ENCODE measurements around the gene TRAF3IP1. TPM values are rescaled to one million over a fixed set of nuclear protein-coding genes. Genes with fewer than 3 reads are reported as not detected.

The TRAF3IP1 gene
- total and polyA plus RNA-seq, 12 donors, result 4.0 to 20.4 (median 10.4) TPM

DNA sequence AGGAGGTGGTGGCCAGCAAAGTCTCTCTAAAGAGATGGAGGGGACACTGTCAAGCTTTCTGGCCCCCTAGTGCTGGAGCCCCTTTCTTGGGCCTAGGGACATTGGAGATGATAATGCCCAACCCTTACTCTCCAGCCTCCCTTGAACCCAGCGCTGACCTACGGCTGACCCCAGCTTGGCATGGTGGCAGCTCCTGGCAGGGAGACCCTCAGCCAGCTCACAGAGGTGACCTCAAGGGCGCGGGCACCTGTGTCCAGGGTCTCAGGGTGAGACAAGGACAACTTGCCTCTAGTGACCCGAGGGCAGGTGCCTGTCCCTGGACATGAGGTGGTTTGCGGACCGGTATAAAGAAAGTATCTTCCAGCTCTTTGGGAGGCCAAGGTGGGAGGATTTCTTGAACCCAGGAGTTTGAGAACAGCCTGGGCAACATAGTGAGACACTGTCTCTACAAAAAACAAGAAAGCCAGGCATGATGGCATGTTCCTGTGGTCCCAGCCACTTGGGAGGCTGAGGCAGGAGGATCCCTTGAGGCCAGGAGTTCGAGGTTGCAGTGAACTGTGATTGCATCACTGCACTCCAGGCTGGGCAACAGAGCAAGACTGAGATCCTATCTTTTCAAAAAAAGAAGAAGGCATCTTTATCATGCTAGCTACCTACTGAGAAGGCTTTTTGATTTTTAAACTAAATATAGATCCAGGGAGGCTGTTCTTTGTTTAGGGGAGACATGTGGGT is 28.6 kb upstream of the TRAF3IP1 start:
- TF ChIP-seq, protein P1, sequence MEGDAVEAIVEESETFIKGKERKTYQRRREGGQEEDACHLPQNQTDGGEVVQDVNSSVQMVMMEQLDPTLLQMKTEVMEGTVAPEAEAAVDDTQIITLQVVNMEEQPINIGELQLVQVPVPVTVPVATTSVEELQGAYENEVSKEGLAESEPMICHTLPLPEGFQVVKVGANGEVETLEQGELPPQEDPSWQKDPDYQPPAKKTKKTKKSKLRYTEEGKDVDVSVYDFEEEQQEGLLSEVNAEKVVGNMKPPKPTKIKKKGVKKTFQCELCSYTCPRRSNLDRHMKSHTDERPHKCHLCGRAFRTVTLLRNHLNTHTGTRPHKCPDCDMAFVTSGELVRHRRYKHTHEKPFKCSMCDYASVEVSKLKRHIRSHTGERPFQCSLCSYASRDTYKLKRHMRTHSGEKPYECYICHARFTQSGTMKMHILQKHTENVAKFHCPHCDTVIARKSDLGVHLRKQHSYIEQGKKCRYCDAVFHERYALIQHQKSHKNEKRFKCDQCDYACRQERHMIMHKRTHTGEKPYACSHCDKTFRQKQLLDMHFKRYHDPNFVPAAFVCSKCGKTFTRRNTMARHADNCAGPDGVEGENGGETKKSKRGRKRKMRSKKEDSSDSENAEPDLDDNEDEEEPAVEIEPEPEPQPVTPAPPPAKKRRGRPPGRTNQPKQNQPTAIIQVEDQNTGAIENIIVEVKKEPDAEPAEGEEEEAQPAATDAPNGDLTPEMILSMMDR (IDR thresholded peaks at IDR 0.05), result no peak
- Histone ChIP-seq H3K9me3 (no peaks in the 10 kb centered on the region), H3K4me1 (peaks cover 0 to 34% (median 29%) of the 10 kb centered on the region in 9 donors), H3K27ac (no peak overlapping the region), H3K36me3 (no peaks in the 10 kb centered on the region), H3K4me3 (no peak overlapping the region), H3K27me3 (peaks cover 0 to 2% (median 0%) of the 10 kb centered on the region in 7 donors)
- no peak for DNase-seq
- WGBS, 2 donors, result 92 to 96% methylated on average over 8 of the region's 8 CpGs
- intact Hi-C loops (cut with DNase I), result no loop called here
- no peak for ATAC-seq

GRCh38 chr2:238294046-238294392 is 26.3 kb upstream of the TRAF3IP1 start:
- H3K36me3 ChIP-seq, result no peaks in the 10 kb centered on the region
- TF ChIP-seq, protein P1 (IDR thresholded peaks at IDR 0.05), result no peak
- intact Hi-C loops (cut with DNase I), result no loop called here
- WGBS, 2 donors, result 86 to 90% methylated on average over 9 of the region's 9 CpGs
- peaks cover 0 to 23% (median 13%) of the 10 kb centered on the region in 9 donors for H3K4me1 ChIP-seq
- H3K9me3 ChIP-seq, result no peaks in the 10 kb centered on the region
- H3K27ac ChIP-seq, result no peak overlapping the region
- peaks cover 0 to 8% (median 5%) of the 10 kb centered on the region in 7 donors for H3K27me3 ChIP-seq
- DNase-seq (no peak), ATAC-seq (no peak)
- H3K4me3 ChIP-seq, result no peak overlapping the region

- no peak for ATAC-seq
- TF ChIP-seq, protein P1 (IDR thresholded peaks at IDR 0.05), result no peak
- Histone ChIP-seq H3K4me3 (no peak overlapping the region), H3K27ac (no peak overlapping the region), H3K27me3 (peaks cover 0 to 8% (median 5%) of the 10 kb centered on the region in 7 donors), H3K9me3 (no peaks in the 10 kb centered on the region), H3K36me3 (no peaks in the 10 kb centered on the region), H3K4me1 (peaks cover 0 to 18% (median 8%) of the 10 kb centered on the region in 9 donors)
- WGBS, 2 donors, result 85 to 86% methylated on average over 17 of the region's 17 CpGs
- DNase-seq, result no peak
- intact Hi-C loops (cut with DNase I), result no loop called here
These were observed 25.8 kb upstream of the TRAF3IP1 start for GRCh38 chr2:238294393-238295143.

- Histone ChIP-seq H3K27ac (no peak overlapping the region), H3K36me3 (no peaks in the 10 kb centered on the region), H3K4me3 (no peak overlapping the region), H3K27me3 (peaks cover 0 to 8% (median 5%) of the 10 kb centered on the region in 7 donors), H3K9me3 (no peaks in the 10 kb centered on the region), H3K4me1 (peaks cover 0 to 9% (median 0%) of the 10 kb centered on the region in 9 donors)
- 74 to 78% methylated on average over 19 to 20 of the region's 21 CpGs for WGBS, 2 donors
- TF ChIP-seq, protein P1 (IDR thresholded peaks at IDR 0.05), result no peak
- no peak for ATAC-seq
- DNase-seq, result no peak
- intact Hi-C loops (cut with DNase I), result no loop called here
These were observed 24.9 kb upstream of the TRAF3IP1 start for GRCh38 chr2:238295144-238296112.
